Liver (tissue), 9 donors: ENCODE data around the gene ZYG11B. TPM values are rescaled to one million over a fixed set of nuclear protein-coding genes. Genes with fewer than 3 reads are reported as not detected.

Experiments used
- DNase-seq: peaks from one replicate; pipeline ENCODE4 v3.0.0-alpha.2; 2017; ENCODE audit warnings: low spot score
- H3K27ac ChIP-seq, 2 donors: one replicate each; pipeline ENCODE4 v1.7.0; 2013; ENCODE audit warnings: inconsistent platforms in 2 of 2, low read length in 2 of 2, control low read depth in 1 of 2, low read depth in 1 of 2, mild to moderate bottlenecking in 1 of 2
- H3K27me3 ChIP-seq, 4 donors: one replicate each; pipeline versions ENCODE4 v1.6.1 to v1.7.0; 2013; ENCODE audit warnings: low read length in 3 of 4, inconsistent platforms in 1 of 4, mild to moderate bottlenecking in 1 of 4, moderate library complexity in 1 of 4; ENCODE audit not compliant: control insufficient read depth in 4 of 4, insufficient read depth in 4 of 4
- H3K36me3 ChIP-seq, 4 donors: one replicate each; pipeline versions ENCODE4 v1.6.1 to v1.7.0; 2013; ENCODE audit warnings: low read length in 3 of 4, mild to moderate bottlenecking in 3 of 4, low read depth in 1 of 4, moderate library complexity in 1 of 4; ENCODE audit not compliant: control insufficient read depth in 4 of 4, insufficient read depth in 3 of 4
- H3K4me1 ChIP-seq, 4 donors: one replicate each; pipeline versions ENCODE4 v1.6.1 to v1.7.0; 2013; ENCODE audit warnings: low read length in 3 of 4, mild to moderate bottlenecking in 3 of 4, moderate library complexity in 1 of 4; ENCODE audit not compliant: control insufficient read depth in 4 of 4, insufficient read depth in 4 of 4
- H3K4me3 ChIP-seq, 3 donors: one replicate each; pipeline versions ENCODE4 v1.6.1 to v1.7.0; 2013; ENCODE audit warnings: low read length in 3 of 3, control low read depth in 1 of 3, low read depth in 1 of 3, mild to moderate bottlenecking in 1 of 3
- H3K9ac ChIP-seq, 2 donors: one replicate each; pipeline ENCODE4 v1.7.0; 2013; ENCODE audit warnings: low read length in 2 of 2, mild to moderate bottlenecking in 2 of 2, moderate library complexity in 2 of 2, control low read depth in 1 of 2, low read depth in 1 of 2
- H3K9me3 ChIP-seq, 4 donors: one replicate each; pipeline versions ENCODE4 v1.6.1 to v1.7.0; 2013; ENCODE audit warnings: low read length in 3 of 4; ENCODE audit not compliant: control insufficient read depth in 4 of 4
- ATF3 ChIP-seq: IDR thresholded peaks from 2 replicates; pipeline ENCODE4 v1.6.1; 2016; ENCODE audit warnings: antibody characterized with exemption
- CTCF ChIP-seq: fragments of 150-350 bp; IDR thresholded peaks from 2 replicates; pipeline ENCODE4 v1.5.1; 2017; ENCODE audit warnings: improper control_type of control experiment, low read depth, low read length; ENCODE audit not compliant: missing input control
- EGR1 ChIP-seq, 2 donors: IDR thresholded peaks; 2 replicates each; pipeline ENCODE4 v1.6.1; 2016 to 2018; ENCODE audit warnings: antibody characterized with exemption in 2 of 2, low read depth in 2 of 2
- FOXA1 ChIP-seq: IDR thresholded peaks from 2 replicates; pipeline ENCODE4 v1.6.1; 2016; ENCODE audit warnings: antibody characterized with exemption
- FOXA2 ChIP-seq: IDR thresholded peaks from 2 replicates; pipeline ENCODE4 v1.6.1; 2016; ENCODE audit warnings: antibody characterized with exemption
- GABPA ChIP-seq, 2 donors: IDR thresholded peaks in 1 of 2; conservative IDR thresholded peaks in 1 of 2; 2 replicates each; pipeline ENCODE4 v1.6.1; 2016; ENCODE audit warnings: antibody characterized with exemption in 2 of 2, mild to moderate bottlenecking in 1 of 2, moderate library complexity in 1 of 2
- HNF4A ChIP-seq, 2 donors: conservative IDR thresholded peaks; 2 replicates each; pipeline ENCODE4 v1.6.1; 2016; ENCODE audit warnings: antibody characterized with exemption in 2 of 2, mild to moderate bottlenecking in 2 of 2
- HNF4G ChIP-seq: IDR thresholded peaks from 2 replicates; pipeline ENCODE4 v1.6.1; 2016; ENCODE audit warnings: antibody characterized with exemption
- JUND ChIP-seq, 2 donors: IDR thresholded peaks; 2 replicates each; pipeline ENCODE4 v1.6.1; 2016; ENCODE audit warnings: antibody characterized with exemption in 2 of 2
- MAX ChIP-seq: IDR thresholded peaks from 2 replicates; pipeline ENCODE4 v1.6.1; 2016; ENCODE audit warnings: antibody characterized with exemption
- NR2F2 ChIP-seq: IDR thresholded peaks from 2 replicates; pipeline ENCODE4 v1.6.1; 2016; ENCODE audit warnings: antibody characterized with exemption
- RAD21 ChIP-seq, 2 donors: IDR thresholded peaks; 2 replicates each; pipeline ENCODE4 v1.6.1; 2016; ENCODE audit warnings: antibody characterized with exemption in 2 of 2, mild to moderate bottlenecking in 2 of 2
- REST ChIP-seq: IDR thresholded peaks from 2 replicates; pipeline ENCODE4 v1.6.1; 2016; ENCODE audit warnings: antibody characterized with exemption, mild to moderate bottlenecking
- RXRA ChIP-seq, 2 donors: IDR thresholded peaks; 2 replicates each; pipeline ENCODE4 v1.6.1; 2017 to 2018; ENCODE audit warnings: antibody characterized with exemption in 2 of 2, mild to moderate bottlenecking in 1 of 2
- SP1 ChIP-seq: IDR thresholded peaks from 2 replicates; pipeline ENCODE4 v1.6.1; 2018; ENCODE audit warnings: antibody characterized with exemption, mild to moderate bottlenecking
- TAF1 ChIP-seq: conservative IDR thresholded peaks from 2 replicates; pipeline ENCODE4 v1.6.1; 2016; ENCODE audit warnings: antibody characterized with exemption, mild to moderate bottlenecking
- YY1 ChIP-seq: IDR thresholded peaks from 2 replicates; pipeline ENCODE4 v1.6.1; 2016; ENCODE audit warnings: antibody characterized with exemption, mild to moderate bottlenecking
- ZBTB33 ChIP-seq: IDR thresholded peaks from 2 replicates; pipeline ENCODE4 v1.6.1; 2016; ENCODE audit warnings: antibody characterized with exemption
- WGBS: extraction: QIAGEN DNeasy Blood & Tissue Kit; methylation state at CpG from one replicate; pipeline ENCODE4 v1.1.7; 2013; 5-methylcytosine and 5-hydroxymethylcytosine counted together
- polyA plus RNA-seq, 2 donors: library from polyadenylated mRNA; stranded (reverse) in 1 of 2; unstranded in 1 of 2; fragments of 200-250 nt in 1 of 2; fragments of >200 nt in 1 of 2; fragmentation: Nextera tagmentation in 1 of 2; extraction: Ambion mirVana in 1 of 2; gene quantifications; one replicate each; pipeline versions ENCODE4 v1.2.1 to v1.2.3, GENCODE V29; 2013 to 2015
- total RNA-seq, 2 donors: library from RNA; depleted of rRNA; stranded (reverse); fragments of >200 nt; gene quantifications; one replicate each; pipeline ENCODE4 v1.2.3, GENCODE V29; 2014
- donor health status: healthy.
- donor health status: healthy.
- donor health status: healthy.
- donor health status: healthy.
- donor health status: healthy.

The ZYG11B gene
- total RNA-seq (100 to 1,000 TPM in 1 of 2 donors, 10 to 100 TPM in 1; 18.9 to 111 TPM), polyA plus RNA-seq (10 to 100 TPM in 1 of 2 donors, 1 to 10 TPM in 1; 6.1 to 12.2 TPM)

GRCh38 chr1:52726265-52727113, at the start of gene ZYG11B:
Gene ZYG11B, plus strand, starts transcription at chr1:52726453. Its CDS starts 201 bp downstream, at chr1:52726654.
- Histone ChIP-seq H3K9ac (peak within 1 kb of the TSS; percentile 66 to 86), H3K4me3 (peak within 1 kb of the TSS; percentile 81 to 96 (median 84)), H3K9me3 (no peaks in the 10 kb centered on the region), H3K4me1 (peaks cover 7 to 21% (median 16%) of the 10 kb centered on the region in 4 donors), H3K27ac (peak within 1 kb of the TSS; percentile 74 to 86), H3K36me3 (peaks cover 0 to 2% (median 0%) of the 10 kb centered on the region in 4 donors), H3K27me3 (no peaks in the 10 kb centered on the region)
- DNase-seq = peak; percentile 94
- WGBS = under 1% methylated on average over 59 of the region's 59 CpGs
- no peak for TF ChIP-seq EGR1 (IDR thresholded peaks at IDR 0.05; ENCODE audit: low read depth in 2 of 2)

- no peak for DNase-seq
- TF ChIP-seq YY1 = peak; percentile 75
- peak; percentile 26 for TF ChIP-seq ATF3
- peak; percentile 77 for TF ChIP-seq NR2F2
- peak; percentile 71 for TF ChIP-seq MAX
- TF ChIP-seq RXRA (IDR thresholded peaks at IDR 0.05) = peak; percentile 91 to 92
- no peak for TF ChIP-seq CTCF
- peak in 1 of 2 donors; percentile 86 for TF ChIP-seq JUND (IDR thresholded peaks at IDR 0.05)
- TF ChIP-seq SP1 = peak; percentile 53
- peak; percentile 14 for TF ChIP-seq HNF4G
- peak; percentile 69 to 70 for TF ChIP-seq RAD21 (IDR thresholded peaks at IDR 0.05)
- TF ChIP-seq HNF4A (conservative IDR thresholded peaks at IDR 0.05) = peak; percentile 69 to 82
- peak in 1 of 2 donors; percentile 67 for TF ChIP-seq EGR1 (IDR thresholded peaks at IDR 0.05; ENCODE audit: low read depth in 2 of 2)
- peak; percentile 82 for TF ChIP-seq FOXA2
- peak; percentile 65 for TF ChIP-seq FOXA1
- no peak for TF ChIP-seq TAF1
- peak; percentile 64 for TF ChIP-seq REST
- peak; percentile 38 for TF ChIP-seq ZBTB33
- peak in 1 of 2 donors; percentile 29 for TF ChIP-seq GABPA (IDR thresholded peaks at IDR 0.05 in 1 of 2, conservative IDR thresholded peaks at IDR 0.05 in 1 of 2)
Observed at GRCh38 chr1:52677076-52677806, 49.0 kb upstream of the ZYG11B start.

More at GRCh38 chr1:52677076-52677806, 49.0 kb upstream of the ZYG11B start:
- Histone ChIP-seq H3K36me3 (no peaks in the 10 kb centered on the region), H3K4me1 (peaks cover 5 to 26% (median 21%) of the 10 kb centered on the region in 4 donors), H3K27ac (no peak overlapping the region), H3K4me3 (no peak overlapping the region), H3K9me3 (no peaks in the 10 kb centered on the region), H3K9ac (no peak overlapping the region), H3K27me3 (no peaks in the 10 kb centered on the region)
- 41% methylated on average over 6 of the region's 6 CpGs for WGBS
